Vagina (tissue), 2 donors: ENCODE results near the gene VPS35L.

ENCODE experiments used
- POLR2AphosphoS5 ChIP-seq, 2 donors: sonication (generic); formaldehyde crosslinking; IDR thresholded peaks; one replicate each; pipeline ENCODE4 v1.9.0; 2017; ENCODE audit warnings: antibody characterized with exemption in 2 of 2, mild to moderate bottlenecking in 2 of 2, low read depth in 1 of 2; ENCODE audit not compliant: insufficient read depth in 1 of 2
- TF ChIP-seq, protein P1 (sequence below), 3 experiments: fragments of 450-650 bp in 2 of 3; fragments of 200-600 bp in 1 of 3; sonication (generic) in 1 of 3; IDR thresholded peaks; one replicate each; pipeline ENCODE4 v1.5.1; 2017 to 2019; ENCODE audit warnings: antibody characterized with exemption in 3 of 3, mild to moderate bottlenecking in 2 of 3, moderate library complexity in 2 of 3

DNA sequence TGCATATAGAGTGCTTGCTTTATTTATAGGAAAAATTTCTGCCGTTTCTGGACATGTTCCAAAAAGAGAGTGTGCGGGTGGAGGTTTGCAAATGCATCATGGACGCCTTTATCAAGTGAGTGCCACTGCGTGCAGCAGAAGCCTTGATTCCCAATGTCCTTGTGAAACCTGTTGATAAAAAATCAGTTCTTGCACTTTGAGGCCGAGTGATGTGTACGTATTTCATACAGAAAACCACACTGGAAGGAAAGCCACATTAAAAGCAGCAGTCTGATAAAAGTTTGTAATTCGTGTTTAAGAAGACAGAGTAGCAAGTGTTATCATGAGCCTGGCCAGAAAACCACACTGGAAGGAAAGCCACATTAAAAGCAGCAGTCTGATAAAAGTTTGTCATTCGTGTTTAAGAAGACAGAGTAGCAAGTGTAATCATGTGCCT is 84.5 kb downstream of the VPS35L start:
- TF ChIP-seq POLR2AphosphoS5 (IDR thresholded peaks at IDR 0.05; ENCODE audit: insufficient read depth in 1 of 2, low read depth in 1 of 2), result no peak
- TF ChIP-seq, protein P1, sequence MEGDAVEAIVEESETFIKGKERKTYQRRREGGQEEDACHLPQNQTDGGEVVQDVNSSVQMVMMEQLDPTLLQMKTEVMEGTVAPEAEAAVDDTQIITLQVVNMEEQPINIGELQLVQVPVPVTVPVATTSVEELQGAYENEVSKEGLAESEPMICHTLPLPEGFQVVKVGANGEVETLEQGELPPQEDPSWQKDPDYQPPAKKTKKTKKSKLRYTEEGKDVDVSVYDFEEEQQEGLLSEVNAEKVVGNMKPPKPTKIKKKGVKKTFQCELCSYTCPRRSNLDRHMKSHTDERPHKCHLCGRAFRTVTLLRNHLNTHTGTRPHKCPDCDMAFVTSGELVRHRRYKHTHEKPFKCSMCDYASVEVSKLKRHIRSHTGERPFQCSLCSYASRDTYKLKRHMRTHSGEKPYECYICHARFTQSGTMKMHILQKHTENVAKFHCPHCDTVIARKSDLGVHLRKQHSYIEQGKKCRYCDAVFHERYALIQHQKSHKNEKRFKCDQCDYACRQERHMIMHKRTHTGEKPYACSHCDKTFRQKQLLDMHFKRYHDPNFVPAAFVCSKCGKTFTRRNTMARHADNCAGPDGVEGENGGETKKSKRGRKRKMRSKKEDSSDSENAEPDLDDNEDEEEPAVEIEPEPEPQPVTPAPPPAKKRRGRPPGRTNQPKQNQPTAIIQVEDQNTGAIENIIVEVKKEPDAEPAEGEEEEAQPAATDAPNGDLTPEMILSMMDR (IDR thresholded peaks at IDR 0.05), result no peak
